Left ventricle myocardium superior (tissue), 1 donor: ENCODE results near the gene DGAT2. TPM values are rescaled to one million over a fixed set of nuclear protein-coding genes. Genes with fewer than 3 reads are reported as not detected.

Experiments
- ATAC-seq: fragments of 200-7000 bp; cut with Tn5 transposase; one replicate; pipeline ENCODE4 v1.9.1; 2020; ENCODE audit warnings: mild to moderate bottlenecking, moderate library complexity
- DNase-seq: peaks from one replicate; pipeline ENCODE4 v3.0.0-alpha.2; 2020
- intact Hi-C: fragments of 100-400 bp; cut with micrococcal nuclease; formaldehyde crosslinking; loops from one replicate; pipeline ENCODE4 v1.11.0; 2022
- total RNA-seq: library from RNA; stranded (reverse); fragmentation: NEBNext Ultra II Directional; extraction: Animal tissue kit (Norgen Biotek cat#: 25700); gene quantifications from one replicate; pipeline ENCODE4 v1.2.1, GENCODE V29; 2021
- donor health status: DM: no; HTN: yes; CAD: no; lungs with severe emphysema.

DGAT2 gene
- total RNA-seq, 1 donor from 2014 or later, result 18.3 TPM

- intact Hi-C loops, result no loop called here
- no peak for ATAC-seq
- DNase-seq, result no peak
These were observed 76.7 kb downstream of the DGAT2 start for GRCh38 chr11:75845324-75845723.

DNA sequence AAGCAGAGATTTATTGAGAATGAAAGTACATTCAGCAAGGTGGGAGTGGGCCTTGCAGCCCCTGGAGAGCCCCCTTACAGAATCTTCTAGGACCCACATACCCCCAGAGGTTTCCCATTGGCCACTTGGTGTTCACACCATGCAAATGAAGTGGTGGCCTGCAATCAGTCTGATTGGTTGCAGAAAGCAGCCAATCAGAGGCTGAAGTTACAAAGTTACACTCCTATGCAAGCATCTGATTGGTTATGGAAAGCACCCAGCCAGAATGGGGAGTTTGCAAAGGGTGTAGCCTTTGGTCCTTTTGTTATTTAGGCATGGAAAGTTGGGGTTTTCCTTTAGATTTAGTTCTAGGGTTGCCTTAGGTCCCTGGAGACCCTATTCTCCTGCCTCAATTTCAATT is 81.3 kb downstream of the DGAT2 start:
- intact Hi-C loops, result no loop called here
- DNase-seq (no peak), ATAC-seq (no peak)

GRCh38 chr11:75850787-75851186 is 82.2 kb downstream of the DGAT2 start:
- DNase-seq (no peak), ATAC-seq (peak; percentile 76)
- intact Hi-C loops, result no loop called here

Other genes with a start within 250 kb of the DGAT2 start
- gene GDPD5, start 242.8 kb upstream of the DGAT2 start, total RNA-seq, result 8.4 TPM
- 58.5 TPM for gene SERPINH1, start 206.5 kb upstream of the DGAT2 start, total RNA-seq
- gene MAP6, start 99.7 kb upstream of the DGAT2 start, total RNA-seq, result 5.4 TPM
- 0.17 TPM for gene MOGAT2, start 50.9 kb upstream of the DGAT2 start, total RNA-seq
- 14.9 TPM for gene UVRAG, start 46.4 kb downstream of the DGAT2 start, total RNA-seq